ENCODE results near the gene FGFRL1.

The FGFRL1 gene

GRCh38 chr4:1062419-1062818 is 51.0 kb downstream of the FGFRL1 start:
- TF ChIP-seq EZH2phosphoT487 (IDR thresholded peaks at IDR 0.05; ENCODE audit: borderline replicate concordance, low read length) (no peak), CTCF (IDR thresholded peaks at IDR 0.05; ENCODE audit: low read depth, low read length, poor library complexity, severe bottlenecking) (no peak)
- H3K4me3 ChIP-seq (ENCODE audit: low read length) = no peak overlapping the region
- H3K4me1 ChIP-seq (ENCODE audit: control insufficient read depth, low read length) = no peaks in the 10 kb centered on the region
- no peak overlapping the region for H3K27ac ChIP-seq (ENCODE audit: low read depth, low read length)
- no peaks in the 10 kb centered on the region for H3K9me3 ChIP-seq (ENCODE audit: control insufficient read depth, insufficient read depth, low read length)
- H3F3A ChIP-seq (ENCODE audit: control insufficient read depth, insufficient read depth) = no peaks in the 10 kb centered on the region
- no peaks in the 10 kb centered on the region for H4K20me1 ChIP-seq (ENCODE audit: control insufficient read depth, insufficient read depth, low read depth, low read length)
- no peaks in the 10 kb centered on the region for H3K36me3 ChIP-seq (ENCODE audit: control insufficient read depth, low read length)
- no peaks in the 10 kb centered on the region for H3K9me2 ChIP-seq (replicated peaks; ENCODE audit: control insufficient read depth, low read length)
- no peak overlapping the region for H3K4me2 ChIP-seq (ENCODE audit: low read length)
- no peaks in the 10 kb centered on the region for H3K79me2 ChIP-seq (ENCODE audit: control insufficient read depth, low read length)
- H3K27me3 ChIP-seq (ENCODE audit: control insufficient read depth, low read length) = peaks cover 13% of the 10 kb centered on the region; the same call in 1 of the 2 replicates

GRCh38 chr4:1065732-1066131 is 54.3 kb downstream of the FGFRL1 start:
- Histone ChIP-seq H3K4me1 (ENCODE audit: control insufficient read depth, low read length) (no peaks in the 10 kb centered on the region), H4K20me1 (ENCODE audit: control insufficient read depth, insufficient read depth, low read depth, low read length) (no peaks in the 10 kb centered on the region), H3K27me3 (ENCODE audit: control insufficient read depth, low read length) (peaks cover 12% of the 10 kb centered on the region; the same call in 1 of the 2 replicates), H3F3A (ENCODE audit: control insufficient read depth, insufficient read depth) (no peaks in the 10 kb centered on the region), H3K9me2 (replicated peaks; ENCODE audit: control insufficient read depth, low read length) (no peaks in the 10 kb centered on the region), H3K79me2 (ENCODE audit: control insufficient read depth, low read length) (no peaks in the 10 kb centered on the region), H3K27ac (ENCODE audit: low read depth, low read length) (no peak overlapping the region), H3K9me3 (ENCODE audit: control insufficient read depth, insufficient read depth, low read length) (no peaks in the 10 kb centered on the region), H3K4me2 (ENCODE audit: low read length) (no peak overlapping the region), H3K36me3 (ENCODE audit: control insufficient read depth, low read length) (no peaks in the 10 kb centered on the region), H3K4me3 (ENCODE audit: low read length) (no peak overlapping the region)
- TF ChIP-seq CTCF (IDR thresholded peaks at IDR 0.05; ENCODE audit: low read depth, low read length, poor library complexity, severe bottlenecking) (no peak), EZH2phosphoT487 (IDR thresholded peaks at IDR 0.05; ENCODE audit: borderline replicate concordance, low read length) (no peak)

GRCh38 chr4:1069394-1069793 is 58.0 kb downstream of the FGFRL1 start:
- Histone ChIP-seq H3K4me2 (ENCODE audit: low read length) (no peak overlapping the region), H3F3A (ENCODE audit: control insufficient read depth, insufficient read depth) (no peaks in the 10 kb centered on the region), H3K9me2 (replicated peaks; ENCODE audit: control insufficient read depth, low read length) (no peaks in the 10 kb centered on the region), H3K4me1 (ENCODE audit: control insufficient read depth, low read length) (peaks cover 3% of the 10 kb centered on the region; the same call in 1 of the 2 replicates), H3K79me2 (ENCODE audit: control insufficient read depth, low read length) (no peaks in the 10 kb centered on the region), H3K27ac (ENCODE audit: low read depth, low read length) (no peak overlapping the region), H3K9me3 (ENCODE audit: control insufficient read depth, insufficient read depth, low read length) (no peaks in the 10 kb centered on the region), H3K4me3 (ENCODE audit: low read length) (no peak overlapping the region), H3K36me3 (ENCODE audit: control insufficient read depth, low read length) (no peaks in the 10 kb centered on the region), H4K20me1 (ENCODE audit: control insufficient read depth, insufficient read depth, low read depth, low read length) (no peaks in the 10 kb centered on the region), H3K27me3 (ENCODE audit: control insufficient read depth, low read length) (peaks cover 18% of the 10 kb centered on the region)
- TF ChIP-seq CTCF (IDR thresholded peaks at IDR 0.05; ENCODE audit: low read depth, low read length, poor library complexity, severe bottlenecking) = no peak
- TF ChIP-seq EZH2phosphoT487 (IDR thresholded peaks at IDR 0.05; ENCODE audit: borderline replicate concordance, low read length) = no peak
